HG03442 (cell line): ENCODE data around the gene TANC1.
"Not testable (repeated sequence)": the region's sequence is repeated elsewhere in the genome, so short reads cannot be mapped to it uniquely, and the experiment has no call there.

ENCODE experiments used
- ATAC-seq: cut with Tn5 transposase; IDR thresholded peaks from one replicate; pipeline ENCODE4 v1.9.1; 2021; ENCODE audit warnings: mild to moderate bottlenecking, moderate library complexity; ENCODE audit not compliant: unreplicated experiment

The TANC1 gene

GRCh38 chr2:159082119-159082518 lies 113.7 kb downstream of the TANC1 start:
- ATAC-seq = no peak

- ATAC-seq = no peak
These were observed 116.2 kb downstream of the TANC1 start for GRCh38 chr2:159084384-159085370.

- no peak for ATAC-seq
These were observed 117.9 kb downstream of the TANC1 start for GRCh38 chr2:159086342-159086741.

GRCh38 chr2:159086826-159087225 lies 118.4 kb downstream of the TANC1 start:
- no peak for ATAC-seq

GRCh38 chr2:159088906-159089305 lies 120.5 kb downstream of the TANC1 start:
- no peak for ATAC-seq

GRCh38 chr2:159089543-159089942 lies 121.1 kb downstream of the TANC1 start:
- no peak for ATAC-seq

- ATAC-seq = peak; percentile 65
These were observed 122.2 kb downstream of the TANC1 start for GRCh38 chr2:159090514-159091201.

GRCh38 chr2:159091381-159091780 lies 122.9 kb downstream of the TANC1 start:
- ATAC-seq = no peak

GRCh38 chr2:159091976-159092375 lies 123.5 kb downstream of the TANC1 start:
- ATAC-seq = no peak

GRCh38 chr2:159093497-159093896 lies 125.1 kb downstream of the TANC1 start:
- ATAC-seq = no peak

- ATAC-seq = no peak
These were observed 125.8 kb downstream of the TANC1 start for GRCh38 chr2:159094173-159094737.

GRCh38 chr2:159095813-159096212 lies 127.4 kb downstream of the TANC1 start:
- no peak for ATAC-seq

GRCh38 chr2:159096302-159096855 lies 127.9 kb downstream of the TANC1 start:
- ATAC-seq = not testable (repeated sequence)

- ATAC-seq = no peak
These were observed 128.5 kb downstream of the TANC1 start for GRCh38 chr2:159096901-159097300.

GRCh38 chr2:159098361-159098760 lies 129.9 kb downstream of the TANC1 start:
- ATAC-seq = no peak

- ATAC-seq = no peak
These were observed 130.5 kb downstream of the TANC1 start for GRCh38 chr2:159098921-159099411.

- ATAC-seq = no peak
These were observed 133.5 kb downstream of the TANC1 start for GRCh38 chr2:159101755-159102489.

- no peak for ATAC-seq
These were observed 135.0 kb downstream of the TANC1 start for GRCh38 chr2:159103411-159103810.

GRCh38 chr2:159106109-159106508 lies 137.7 kb downstream of the TANC1 start:
- no peak for ATAC-seq

- no peak for ATAC-seq
These were observed 139.9 kb downstream of the TANC1 start for GRCh38 chr2:159108181-159108893.
